Measurements from ENCODE around the gene FKBP5.

FKBP5 gene

GRCh38 chr6:35651244-35651643, 37.5 kb downstream of the FKBP5 start:
- TF ChIP-seq TCF12 (IDR thresholded peaks at IDR 0.05; ENCODE audit: low read depth) (no peak), EGR1 (IDR thresholded peaks at IDR 0.05) (no peak), ZBTB7A (IDR thresholded peaks at IDR 0.05; ENCODE audit: low read depth) (no peak), CREB1 (IDR thresholded peaks at IDR 0.05; ENCODE audit: low read depth) (no peak), EP300 (IDR thresholded peaks at IDR 0.05; ENCODE audit: borderline replicate concordance) (no peak), RAD21 (IDR thresholded peaks at IDR 0.05; ENCODE audit: low read depth) (no peak)
- TF ChIP-seq, protein P1, sequence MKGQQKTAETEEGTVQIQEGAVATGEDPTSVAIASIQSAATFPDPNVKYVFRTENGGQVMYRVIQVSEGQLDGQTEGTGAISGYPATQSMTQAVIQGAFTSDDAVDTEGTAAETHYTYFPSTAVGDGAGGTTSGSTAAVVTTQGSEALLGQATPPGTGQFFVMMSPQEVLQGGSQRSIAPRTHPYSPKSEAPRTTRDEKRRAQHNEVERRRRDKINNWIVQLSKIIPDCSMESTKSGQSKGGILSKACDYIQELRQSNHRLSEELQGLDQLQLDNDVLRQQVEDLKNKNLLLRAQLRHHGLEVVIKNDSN (IDR thresholded peaks at IDR 0.05) = no peak

- TF ChIP-seq EP300 (IDR thresholded peaks at IDR 0.05; ENCODE audit: borderline replicate concordance) (no peak), RAD21 (IDR thresholded peaks at IDR 0.05; ENCODE audit: low read depth) (no peak), REST (IDR thresholded peaks at IDR 0.05; ENCODE audit: low read depth) (no peak), YY1 (IDR thresholded peaks at IDR 0.05; ENCODE audit: low read depth) (no peak), FOXM1 (IDR thresholded peaks at IDR 0.05; ENCODE audit: borderline replicate concordance, low read depth) (no peak), TEAD4 (IDR thresholded peaks at IDR 0.05) (no peak), CEBPB (IDR thresholded peaks at IDR 0.05) (no peak), NFIC (IDR thresholded peaks at IDR 0.05) (no peak), ZBTB7A (IDR thresholded peaks at IDR 0.05; ENCODE audit: low read depth) (no peak)
- TF ChIP-seq, protein P1 (IDR thresholded peaks at IDR 0.05) = no peak
Measured at GRCh38 chr6:35650015-35650414, 38.7 kb downstream of the FKBP5 start.

- TF ChIP-seq TAF1 (IDR thresholded peaks at IDR 0.05; ENCODE audit: low read depth) = no peak
- TF ChIP-seq, protein P1 (IDR thresholded peaks at IDR 0.05) = no peak
- TF ChIP-seq RAD21 (IDR thresholded peaks at IDR 0.05; ENCODE audit: low read depth) = no peak
- TF ChIP-seq ZBTB7A (IDR thresholded peaks at IDR 0.05; ENCODE audit: low read depth) = no peak
Measured at GRCh38 chr6:35648203-35648602, 40.5 kb downstream of the FKBP5 start.

DNA sequence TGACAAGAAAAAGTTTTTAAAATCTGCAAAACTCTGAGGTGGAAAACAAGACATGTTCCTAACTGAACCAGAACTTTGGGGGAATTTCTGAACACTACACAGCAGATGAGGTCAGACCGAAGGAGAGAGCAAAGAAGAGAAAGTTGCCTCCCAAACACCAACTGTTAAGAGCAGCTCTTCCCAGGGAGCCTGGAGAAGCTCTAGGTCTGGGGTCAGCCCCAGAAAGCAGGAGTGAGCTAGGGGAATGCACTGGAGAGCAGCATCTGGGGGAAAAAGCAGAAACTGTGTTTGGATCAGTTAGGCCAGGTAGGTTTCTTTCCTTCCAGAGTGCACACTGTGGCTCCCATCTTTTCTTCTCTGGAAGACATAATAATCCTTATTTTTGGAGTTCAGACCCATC, 41.3 kb downstream of the FKBP5 start:
- TF ChIP-seq CEBPB (IDR thresholded peaks at IDR 0.05) (no peak), FOXM1 (IDR thresholded peaks at IDR 0.05; ENCODE audit: borderline replicate concordance, low read depth) (no peak), YY1 (IDR thresholded peaks at IDR 0.05; ENCODE audit: low read depth) (no peak), CREB1 (IDR thresholded peaks at IDR 0.05; ENCODE audit: low read depth) (no peak), TCF12 (IDR thresholded peaks at IDR 0.05; ENCODE audit: low read depth) (no peak), EGR1 (IDR thresholded peaks at IDR 0.05) (no peak), REST (IDR thresholded peaks at IDR 0.05; ENCODE audit: low read depth) (no peak), MAX (IDR thresholded peaks at IDR 0.05) (no peak), ZBTB7A (IDR thresholded peaks at IDR 0.05; ENCODE audit: low read depth) (no peak), TEAD4 (IDR thresholded peaks at IDR 0.05) (no peak)
- TF ChIP-seq, protein P1 (IDR thresholded peaks at IDR 0.05) = no peak

DNA sequence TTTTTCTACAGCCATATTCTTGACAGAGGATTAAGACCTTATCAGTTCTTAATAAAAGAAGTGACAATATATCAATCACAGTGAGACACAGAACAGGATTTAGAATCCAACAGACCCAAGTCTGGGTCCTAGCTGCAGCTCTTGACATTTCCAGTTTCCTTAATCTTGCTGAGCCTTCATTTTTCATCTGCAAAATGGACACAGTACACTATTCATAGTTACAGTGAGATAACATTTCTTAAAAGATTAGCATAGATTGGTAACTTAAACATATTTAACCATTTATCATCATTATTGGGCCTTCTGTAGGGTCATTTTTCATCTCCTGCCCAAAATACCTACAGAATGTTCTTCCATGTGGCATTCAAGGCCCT, 45.6 kb downstream of the FKBP5 start:
- TF ChIP-seq EP300 (IDR thresholded peaks at IDR 0.05; ENCODE audit: borderline replicate concordance) = no peak
- no peak for TF ChIP-seq CREB1 (IDR thresholded peaks at IDR 0.05; ENCODE audit: low read depth)
- no peak for TF ChIP-seq TCF12 (IDR thresholded peaks at IDR 0.05; ENCODE audit: low read depth)
- no peak for TF ChIP-seq NFIC (IDR thresholded peaks at IDR 0.05)
- TF ChIP-seq FOXM1 (IDR thresholded peaks at IDR 0.05; ENCODE audit: borderline replicate concordance, low read depth) = no peak
- no peak for TF ChIP-seq MAX (IDR thresholded peaks at IDR 0.05)
- no peak for TF ChIP-seq TAF1 (IDR thresholded peaks at IDR 0.05; ENCODE audit: low read depth)
- TF ChIP-seq, protein P1 (IDR thresholded peaks at IDR 0.05) = no peak
- TF ChIP-seq YY1 (IDR thresholded peaks at IDR 0.05; ENCODE audit: low read depth) = no peak
- TF ChIP-seq CEBPB (IDR thresholded peaks at IDR 0.05) = no peak
- TF ChIP-seq ZBTB7A (IDR thresholded peaks at IDR 0.05; ENCODE audit: low read depth) = no peak
- TF ChIP-seq EGR1 (IDR thresholded peaks at IDR 0.05) = no peak
- no peak for TF ChIP-seq RAD21 (IDR thresholded peaks at IDR 0.05; ENCODE audit: low read depth)
- TF ChIP-seq REST (IDR thresholded peaks at IDR 0.05; ENCODE audit: low read depth) = no peak
- TF ChIP-seq TEAD4 (IDR thresholded peaks at IDR 0.05) = no peak

Measured in Ishikawa (cell line).